NCI-H748 treated with DMSO at 0.1 percent for 48 hours (cell line): ENCODE results near the gene HES5.
A peak's percentile ranks its signal among the peaks of the same experiment; 100 is the strongest.
"Not testable (repeated sequence)": the region's sequence is repeated elsewhere in the genome, so short reads cannot be mapped to it uniquely, and the experiment has no call there.

Source experiments
- DNase-seq: peaks from one replicate; lab custom pipeline; 2025; lab: John Stamatoyannopoulos, UW

HES5 gene

DNA sequence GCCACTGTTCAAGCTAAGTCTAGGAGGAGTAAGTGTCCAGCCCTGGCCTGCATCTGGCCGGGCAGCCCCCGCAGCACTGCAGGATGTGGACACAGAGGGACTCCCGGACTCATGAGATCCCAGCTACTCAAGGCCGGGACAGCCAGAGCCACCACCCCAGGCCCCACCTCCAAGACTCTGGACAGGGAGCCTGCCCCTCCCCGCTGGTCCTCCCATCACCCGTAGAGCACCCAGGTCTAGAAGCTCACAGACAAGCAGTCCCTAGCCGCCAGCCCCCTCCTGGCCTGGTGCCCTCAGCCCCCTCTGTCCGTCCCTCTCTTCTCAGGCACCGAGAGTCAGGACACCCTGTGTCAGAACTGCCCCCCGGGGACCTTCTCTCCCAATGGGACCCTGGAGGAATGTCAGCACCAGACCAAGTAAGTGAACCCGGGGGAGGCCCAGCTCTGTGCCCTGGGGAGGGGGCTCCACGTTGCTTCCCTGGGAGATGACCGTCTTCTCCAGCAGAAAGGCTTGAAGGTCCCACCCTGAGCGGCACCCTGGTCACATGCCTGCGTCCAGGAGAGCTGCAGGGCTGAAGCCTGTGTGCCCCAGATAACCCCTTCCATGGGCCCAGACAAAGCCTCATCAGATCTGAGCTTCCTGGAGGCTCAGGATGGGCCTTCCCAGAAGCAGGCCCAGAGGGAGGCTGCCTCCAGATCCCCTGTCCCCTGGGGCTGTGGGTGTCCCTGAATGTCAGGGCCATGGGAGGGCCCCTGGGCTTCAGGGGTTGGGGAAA is 30.4 kb upstream of the HES5 start:
- DNase-seq: no peak

- DNase-seq: no peak
These were observed 29.6 kb upstream of the HES5 start for GRCh38 chr1:2559509-2560298.

DNA sequence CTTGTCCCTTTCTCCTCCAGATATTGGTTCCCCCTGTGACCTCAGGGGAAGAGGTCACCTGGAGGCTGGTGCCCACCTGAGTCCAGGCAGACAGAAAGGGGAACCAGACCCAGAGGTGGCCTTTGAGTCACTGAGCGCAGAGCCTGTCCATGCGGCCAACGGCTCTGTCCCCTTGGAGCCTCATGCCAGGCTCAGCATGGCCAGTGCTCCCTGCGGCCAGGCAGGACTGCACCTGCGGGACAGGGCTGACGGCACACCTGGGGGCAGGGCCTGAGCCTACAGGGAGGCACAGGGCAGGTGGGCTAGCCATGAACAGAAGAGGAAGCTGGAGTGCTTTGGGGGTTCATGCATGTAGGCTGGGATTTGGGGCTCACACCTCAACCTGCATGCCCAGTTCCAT is 28.8 kb upstream of the HES5 start:
- no peak for DNase-seq

GRCh38 chr1:2558420-2558819 is 28.4 kb upstream of the HES5 start:
- DNase-seq: no peak

DNA sequence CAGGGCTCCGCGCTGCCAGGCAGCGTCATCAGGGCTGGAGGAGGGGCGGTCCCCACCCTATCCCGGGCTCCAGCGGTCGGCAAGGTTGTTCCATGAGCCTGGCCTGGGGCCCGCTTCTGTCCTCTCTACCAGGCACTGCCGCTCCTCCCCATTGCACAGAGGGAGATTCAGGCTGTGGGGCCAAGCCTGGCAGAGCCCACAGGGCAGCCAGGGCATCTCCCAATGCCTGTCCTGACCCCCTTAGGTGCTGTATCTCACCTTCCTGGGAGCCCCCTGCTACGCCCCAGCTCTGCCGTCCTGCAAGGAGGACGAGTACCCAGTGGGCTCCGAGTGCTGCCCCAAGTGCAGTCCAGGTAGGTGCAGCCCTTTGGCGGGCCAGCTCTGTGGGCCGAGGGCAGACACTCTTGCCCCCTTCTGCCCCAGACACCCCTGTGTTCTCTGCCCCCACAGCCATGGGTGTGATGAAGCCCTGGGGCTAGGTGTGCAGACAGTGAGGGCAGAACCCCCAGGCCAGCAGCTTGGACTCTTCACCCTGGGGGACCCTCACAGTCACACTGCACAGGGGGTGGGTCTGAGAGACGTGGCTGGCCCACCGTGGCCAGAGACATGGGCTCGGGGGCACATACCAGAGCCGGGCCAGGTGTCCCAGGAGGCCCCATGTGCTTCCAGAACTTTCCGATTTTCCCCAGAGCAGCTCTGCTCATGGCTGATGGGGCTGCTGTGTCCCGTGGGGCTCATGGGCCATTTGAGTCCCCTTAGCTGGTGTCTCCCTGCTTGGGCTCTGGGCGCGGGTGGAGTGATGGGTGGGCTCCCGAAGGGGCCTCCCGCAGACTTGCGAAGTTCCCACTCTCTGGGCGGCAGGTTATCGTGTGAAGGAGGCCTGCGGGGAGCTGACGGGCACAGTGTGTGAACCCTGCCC is 27.7 kb upstream of the HES5 start:
- no peak for DNase-seq

- no peak for DNase-seq
These were observed 26.8 kb upstream of the HES5 start for GRCh38 chr1:2556678-2557481.

DNA sequence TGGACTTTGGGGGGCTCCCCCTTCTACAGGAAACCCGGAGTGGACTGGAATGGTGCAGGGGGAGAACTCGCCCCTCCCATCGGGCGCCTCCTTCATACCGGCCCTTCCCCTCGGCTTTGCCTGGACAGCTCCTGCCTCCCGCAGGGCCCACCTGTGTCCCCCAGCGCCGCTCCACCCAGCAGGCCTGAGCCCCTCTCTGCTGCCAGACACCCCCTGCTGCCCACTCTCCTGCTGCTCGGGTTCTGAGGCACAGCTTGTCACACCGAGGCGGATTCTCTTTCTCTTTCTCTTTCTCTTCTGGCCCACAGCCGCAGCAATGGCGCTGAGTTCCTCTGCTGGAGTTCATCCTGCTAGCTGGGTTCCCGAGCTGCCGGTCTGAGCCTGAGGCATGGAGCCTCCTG is 26.2 kb upstream of the HES5 start, which contains the start of gene TNFRSF14:
Gene TNFRSF14 (plus strand): TSS at position 95 of the 401 bp plus-strand sequence. CDS start 294 bp downstream, at position 389.
- no peak for DNase-seq

DNA sequence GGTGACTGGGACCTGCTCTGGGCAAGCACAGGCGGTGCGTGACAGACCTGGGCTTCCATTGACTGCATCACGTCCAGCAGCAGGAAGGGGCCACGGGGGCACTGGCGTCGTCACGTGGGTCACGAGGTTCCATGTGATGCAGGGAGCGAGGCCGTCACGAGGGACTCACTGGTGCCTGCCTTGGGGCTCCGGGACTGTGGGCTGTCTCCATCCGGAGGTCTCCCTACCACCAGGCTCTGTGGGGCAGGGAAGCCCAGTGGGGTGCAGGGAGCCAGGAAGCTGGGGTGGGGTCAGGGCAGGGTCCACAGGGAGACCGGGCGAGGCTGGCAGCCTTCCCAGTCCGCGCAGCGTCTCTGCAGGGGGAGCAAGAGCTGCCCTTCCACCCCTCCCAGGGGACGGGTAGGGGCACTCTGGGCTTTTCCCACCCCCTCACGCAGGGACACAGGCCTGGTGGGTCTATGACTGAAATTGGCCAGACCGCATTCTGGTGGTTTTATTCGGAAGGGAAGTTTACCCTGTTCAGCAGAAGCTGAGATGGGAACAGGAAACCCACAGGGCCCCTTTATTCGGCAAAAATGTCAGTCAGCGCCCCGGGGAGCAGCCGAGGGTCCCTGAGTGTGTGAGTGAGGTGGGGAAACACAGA is 25.7 kb upstream of the HES5 start:
- DNase-seq: no peak

DNA sequence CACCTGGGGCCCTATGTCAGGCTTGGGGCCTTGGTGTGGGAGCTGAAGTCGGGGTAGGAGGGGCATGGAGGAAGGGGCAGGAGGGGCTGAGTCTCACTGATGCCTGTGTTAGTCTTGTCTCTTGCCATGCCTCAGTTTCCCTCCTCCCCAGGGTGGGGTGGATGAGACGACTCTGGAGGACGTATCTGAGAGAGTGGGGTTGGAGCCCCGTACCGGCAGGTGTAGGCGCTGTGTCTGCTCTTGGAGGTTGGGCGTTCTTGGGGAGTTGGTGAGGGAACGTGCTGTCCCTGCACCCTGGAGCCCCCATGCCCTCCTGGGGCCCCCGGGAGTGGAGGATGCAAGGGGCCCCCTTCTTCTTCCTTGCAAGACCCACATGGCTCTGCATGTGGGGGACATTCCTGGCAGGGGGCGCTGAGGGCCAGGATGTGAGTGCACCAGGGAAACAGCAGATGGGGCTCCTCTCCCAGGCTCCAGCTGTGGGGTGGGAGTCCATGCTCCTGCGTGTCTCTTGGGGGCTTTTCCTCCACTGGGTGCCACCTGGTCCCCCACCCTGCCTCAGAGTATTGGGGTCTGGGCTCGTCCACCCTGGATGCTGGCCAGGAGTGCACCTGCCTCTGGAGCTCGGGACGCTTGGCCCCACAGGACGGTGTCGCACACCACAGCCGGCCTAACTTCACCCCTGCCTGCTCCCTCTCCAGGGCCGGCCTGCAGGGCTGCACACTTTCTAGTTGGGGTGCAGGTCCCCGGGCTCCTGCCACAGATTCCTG is 24.7 kb upstream of the HES5 start:
- no peak for DNase-seq

- no peak for DNase-seq
These were observed 24.0 kb upstream of the HES5 start for GRCh38 chr1:2553871-2554620.

- DNase-seq: not testable (repeated sequence)
These were observed 23.0 kb upstream of the HES5 start for GRCh38 chr1:2553076-2553475.

GRCh38 chr1:2552189-2552588 is 22.1 kb upstream of the HES5 start:
- DNase-seq: no peak

GRCh38 chr1:2551544-2551943 is 21.5 kb upstream of the HES5 start:
- DNase-seq: not testable (repeated sequence)

- not testable (repeated sequence) for DNase-seq
These were observed 20.3 kb upstream of the HES5 start for GRCh38 chr1:2550309-2550861.

DNA sequence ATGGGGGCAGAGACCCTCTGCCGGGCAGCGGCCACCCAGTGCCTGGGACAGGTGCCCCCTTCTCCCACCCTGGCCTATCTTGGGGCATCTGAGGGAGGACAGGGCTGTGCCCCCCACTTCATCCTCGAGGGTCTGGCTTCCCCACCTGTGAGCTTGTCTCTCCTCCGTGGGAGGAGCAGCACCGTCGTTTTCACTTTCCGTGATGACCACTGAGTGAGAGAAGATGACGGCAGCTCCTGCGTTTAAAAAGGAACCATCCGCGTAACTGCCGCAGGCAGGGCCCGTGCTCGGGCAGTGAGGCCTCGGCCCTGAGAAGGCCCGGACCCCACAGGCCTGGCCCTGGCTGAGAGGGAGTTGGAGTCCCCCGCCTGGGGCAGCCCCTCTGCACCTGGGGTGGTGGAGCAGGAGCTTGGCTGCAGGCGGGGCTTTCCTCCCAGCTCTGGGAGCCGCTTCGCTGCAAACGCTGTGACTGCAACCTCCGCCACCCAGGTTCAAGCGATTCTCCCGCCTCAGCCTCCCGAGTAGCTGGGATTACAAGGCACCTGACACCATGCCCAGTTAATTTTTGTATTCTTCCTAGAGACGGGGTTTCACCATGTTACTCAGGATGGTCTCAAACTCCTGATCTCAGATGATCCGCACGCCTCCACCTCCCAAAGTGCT is 19.4 kb upstream of the HES5 start:
- not testable (repeated sequence) for DNase-seq

- peak; percentile 16 for DNase-seq
These were observed 18.1 kb upstream of the HES5 start for GRCh38 chr1:2548068-2548589.

- DNase-seq: no peak
These were observed 17.4 kb upstream of the HES5 start for GRCh38 chr1:2547210-2548067.
